GM21786 (cell line): ENCODE results near the gene CYP19A1.
"Not testable (repeated sequence)": the region's sequence is repeated elsewhere in the genome, so short reads cannot be mapped to it uniquely, and the experiment has no call there.

Experiments used
- ATAC-seq: cut with Tn5 transposase; IDR thresholded peaks from one replicate; pipeline ENCODE4 v1.9.1; 2021; ENCODE audit not compliant: unreplicated experiment

CYP19A1 gene

DNA sequence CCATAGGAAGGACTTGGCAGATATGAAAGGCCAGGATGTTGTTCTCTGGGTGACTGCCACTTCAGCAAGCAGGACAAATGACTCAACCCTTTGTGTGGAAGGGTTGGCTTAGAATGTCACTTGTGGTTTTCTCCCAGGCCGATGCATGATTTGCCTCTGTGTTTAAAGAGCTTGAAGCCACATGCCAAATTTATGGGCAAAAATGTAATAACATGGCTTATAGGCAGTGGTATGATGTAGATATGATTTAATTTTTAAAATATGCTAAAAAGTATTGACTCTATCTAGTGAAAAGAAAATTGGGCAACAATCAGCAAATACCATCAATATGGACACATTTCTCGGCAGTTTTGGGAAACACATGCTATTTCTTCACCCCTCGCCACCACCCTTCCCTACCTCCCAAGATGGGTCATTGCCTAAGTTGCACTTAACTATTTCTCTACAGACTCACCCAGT is 114.6 kb downstream of the CYP19A1 start:
- no peak for ATAC-seq

- no peak for ATAC-seq
Measured at GRCh38 chr15:51218299-51218938, 120.0 kb downstream of the CYP19A1 start.

DNA sequence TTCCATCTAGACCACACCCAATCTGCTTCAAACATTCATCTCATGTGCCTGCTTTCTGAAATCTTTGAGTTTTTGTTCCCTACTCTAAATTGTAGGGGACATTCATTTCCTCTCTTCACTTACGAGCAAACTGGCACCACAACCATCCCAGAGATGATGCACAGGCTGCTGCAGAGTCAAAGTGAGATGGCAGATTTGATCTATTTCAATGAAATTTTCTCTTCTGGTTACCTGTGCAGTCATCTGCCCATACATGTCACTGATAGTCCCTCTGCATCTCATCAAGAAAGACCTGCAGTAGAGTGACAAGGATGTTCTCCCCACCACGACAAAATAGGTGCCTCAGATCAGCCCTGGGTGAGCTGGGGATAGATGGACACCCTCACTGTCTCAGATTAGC is 125.5 kb downstream of the CYP19A1 start:
- ATAC-seq = no peak

- ATAC-seq = no peak
Measured at GRCh38 chr15:51212239-51212638, 126.2 kb downstream of the CYP19A1 start.

DNA sequence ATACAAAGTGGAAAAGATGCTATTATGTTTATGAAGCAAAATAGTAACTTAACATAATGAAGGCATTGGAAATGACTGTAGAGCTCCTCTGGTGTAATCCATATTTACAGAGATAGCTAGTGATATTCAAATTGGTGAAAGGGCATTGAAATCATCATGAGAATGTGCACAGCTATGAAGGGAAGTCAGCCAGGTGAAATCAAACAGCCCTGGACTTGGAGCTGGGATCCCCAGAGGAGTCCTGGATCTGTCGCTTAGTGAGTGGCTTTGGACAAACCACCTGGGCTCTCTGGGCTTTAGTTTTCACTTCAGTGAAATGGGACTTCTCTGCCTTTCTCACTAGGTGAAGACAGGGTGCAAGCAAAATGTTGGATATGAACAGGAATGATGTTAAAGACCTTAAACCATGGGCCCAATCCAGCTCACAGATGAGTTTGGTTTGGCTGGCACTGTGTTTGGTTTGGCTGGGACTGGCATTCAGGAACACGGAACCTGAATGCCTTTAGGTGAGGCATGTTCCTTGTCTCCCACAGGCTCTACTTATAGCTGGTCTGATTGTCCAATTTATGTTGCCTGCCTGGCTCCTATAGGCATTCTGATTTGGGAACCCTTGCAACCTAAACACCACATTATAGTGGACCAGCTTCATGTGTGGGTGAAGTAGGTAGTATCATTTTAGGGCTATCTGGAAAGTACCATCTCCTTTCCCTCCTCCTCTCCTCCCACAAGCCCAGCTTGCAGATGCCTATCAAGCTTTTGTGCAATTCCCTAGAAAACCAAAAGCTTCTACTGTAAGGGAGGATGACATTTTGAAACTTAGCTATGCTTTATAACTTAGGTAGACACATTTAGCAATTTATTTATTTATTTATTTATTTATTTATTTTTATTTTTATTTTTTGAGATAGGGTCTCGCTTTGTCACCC is 133.1 kb downstream of the CYP19A1 start:
- no peak for ATAC-seq

DNA sequence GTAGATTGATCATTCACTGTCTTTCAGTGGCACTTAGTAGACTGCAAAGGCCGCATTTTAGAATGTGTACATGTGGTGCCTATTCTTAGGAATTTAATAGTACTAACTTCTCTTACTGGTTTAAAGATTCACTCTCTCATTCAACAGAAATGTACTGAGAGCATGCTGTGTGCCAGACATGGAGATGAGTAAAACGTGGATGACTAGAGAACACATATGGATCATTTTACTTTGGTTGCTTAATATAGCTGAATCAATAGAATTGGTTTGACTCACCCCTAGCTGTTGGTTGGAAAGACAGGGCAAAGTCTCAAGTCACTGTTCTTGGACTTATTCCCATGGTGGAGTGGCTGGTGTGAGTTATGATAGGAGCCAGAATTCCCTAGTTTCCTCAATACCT is 134.6 kb downstream of the CYP19A1 start:
- ATAC-seq = no peak

DNA sequence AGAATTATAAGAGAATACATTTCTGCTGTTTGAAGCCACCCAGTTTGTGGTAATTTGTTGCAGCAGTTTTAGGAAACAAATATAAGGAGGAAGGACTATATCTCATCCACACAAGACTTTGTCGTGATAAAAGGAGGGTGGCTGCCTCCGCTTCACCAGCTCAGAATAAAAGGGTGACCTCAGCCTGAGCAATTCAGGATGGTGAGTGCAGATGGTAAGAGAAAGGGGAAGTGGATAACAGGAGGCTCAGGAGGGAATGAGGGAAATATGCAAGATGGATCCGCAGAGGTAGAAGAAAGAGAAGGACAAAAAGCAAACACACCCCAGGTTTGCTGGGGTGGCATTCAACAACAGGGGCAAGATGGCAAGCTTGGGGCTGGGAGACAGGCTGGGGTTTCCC is 135.6 kb downstream of the CYP19A1 start:
- no peak for ATAC-seq

- ATAC-seq = no peak
Measured at GRCh38 chr15:51201581-51201980, 136.8 kb downstream of the CYP19A1 start.

DNA sequence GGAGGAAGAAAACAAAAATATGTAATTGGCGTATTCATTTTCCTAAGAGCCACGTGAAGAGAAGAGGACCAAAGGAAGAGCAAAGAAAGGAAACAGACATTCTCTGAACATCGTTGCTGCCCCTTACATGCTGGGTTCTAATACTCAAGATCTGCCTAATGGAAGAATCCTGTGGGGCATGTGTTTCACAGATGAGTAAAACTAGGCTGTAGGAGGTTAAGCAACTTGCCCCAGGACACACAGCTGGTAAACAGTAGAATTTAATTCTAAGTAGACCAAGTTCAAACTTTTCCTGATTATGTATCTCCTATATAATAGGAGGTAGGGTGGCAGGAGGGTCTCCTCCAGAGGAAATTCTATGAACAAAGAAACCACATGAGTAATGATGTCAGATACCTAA is 137.6 kb downstream of the CYP19A1 start:
- no peak for ATAC-seq

GRCh38 chr15:51199541-51199940 is 138.9 kb downstream of the CYP19A1 start:
- ATAC-seq = no peak

DNA sequence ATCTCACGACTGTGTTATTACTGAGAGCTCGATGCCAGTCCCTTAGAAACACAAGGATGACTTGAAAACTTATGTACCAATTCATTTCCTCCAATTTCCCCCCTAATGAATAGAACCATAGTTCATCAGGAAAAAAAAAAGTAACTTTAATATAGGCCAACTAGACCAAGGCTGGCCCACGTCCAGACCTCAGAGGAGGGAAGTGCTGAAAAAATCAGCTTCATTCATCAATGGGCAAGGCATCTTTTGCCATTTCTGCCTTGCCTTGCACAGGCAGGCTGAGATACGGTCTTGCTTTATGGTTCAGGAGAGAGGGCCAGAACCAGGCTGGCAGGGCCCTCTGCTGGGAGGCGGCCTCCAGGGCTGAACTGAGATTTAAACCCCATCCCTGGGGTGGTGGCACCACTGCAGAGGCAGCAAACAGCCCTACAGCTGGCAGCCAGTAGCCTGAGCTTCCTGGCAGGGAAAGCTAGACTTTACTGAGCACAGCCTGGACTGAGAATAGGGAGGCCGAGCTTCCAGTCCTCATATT is 139.6 kb downstream of the CYP19A1 start:
- no peak for ATAC-seq

DNA sequence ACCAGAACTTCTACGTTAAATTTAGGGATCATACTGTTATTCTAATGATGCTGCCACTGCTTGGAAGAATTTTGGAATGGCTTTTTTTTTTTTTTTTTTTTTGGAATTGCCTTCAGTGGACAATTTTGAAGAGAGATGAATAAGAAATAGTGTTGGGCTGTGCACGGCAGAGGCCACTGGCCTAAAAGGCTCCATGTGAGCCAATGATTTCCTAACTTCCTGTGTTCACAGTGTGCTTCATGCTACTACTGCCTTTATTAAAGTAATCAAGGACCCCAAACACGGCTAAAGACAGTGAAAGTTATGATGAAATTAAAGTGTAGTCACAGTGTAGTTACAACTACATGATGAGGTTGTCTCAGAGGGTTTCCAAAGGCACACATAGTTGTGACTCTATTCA is 142.9 kb downstream of the CYP19A1 start:
- ATAC-seq = no peak

- ATAC-seq = no peak
Measured at GRCh38 chr15:51193979-51194378, 144.4 kb downstream of the CYP19A1 start.

GRCh38 chr15:51193526-51193925 is 144.9 kb downstream of the CYP19A1 start:
- ATAC-seq = no peak

DNA sequence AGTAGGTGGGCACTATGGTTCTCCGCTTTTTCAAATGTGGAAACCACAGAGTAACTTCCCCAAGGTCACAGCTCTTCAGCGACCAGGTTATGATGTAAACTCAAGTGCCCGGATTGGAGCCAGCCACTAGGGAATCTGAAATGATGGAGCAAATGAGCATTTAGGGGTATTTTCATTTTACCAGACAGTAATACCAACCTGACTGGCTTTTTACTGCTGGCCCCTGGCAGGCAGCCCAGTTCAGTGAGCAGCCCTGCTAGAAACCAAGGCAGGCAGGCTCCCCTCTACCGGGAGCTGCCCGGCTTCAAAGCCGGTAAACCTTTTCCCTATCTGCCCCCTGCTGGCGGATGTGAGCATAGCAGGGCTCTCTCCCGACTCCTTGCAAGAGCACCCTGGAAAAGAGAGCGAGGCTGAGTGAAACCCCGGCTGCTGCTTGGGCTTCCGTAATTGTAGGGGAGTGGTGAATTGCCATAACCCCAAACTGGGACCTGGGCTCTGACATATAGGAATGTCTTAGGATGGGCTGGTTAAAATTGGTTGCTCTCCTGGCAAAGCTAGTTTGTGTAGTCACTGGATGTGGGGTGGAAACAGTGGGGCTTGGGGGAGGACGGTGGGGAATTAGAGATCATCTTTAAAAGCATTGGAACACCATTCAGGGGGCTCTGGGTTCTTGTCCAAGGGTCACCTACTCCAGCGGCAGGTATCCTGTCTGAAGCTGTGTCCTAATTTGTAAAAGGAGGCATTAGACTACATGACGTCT is 145.7 kb downstream of the CYP19A1 start:
- no peak for ATAC-seq

GRCh38 chr15:51191766-51192165 is 146.6 kb downstream of the CYP19A1 start:
- ATAC-seq = no peak

DNA sequence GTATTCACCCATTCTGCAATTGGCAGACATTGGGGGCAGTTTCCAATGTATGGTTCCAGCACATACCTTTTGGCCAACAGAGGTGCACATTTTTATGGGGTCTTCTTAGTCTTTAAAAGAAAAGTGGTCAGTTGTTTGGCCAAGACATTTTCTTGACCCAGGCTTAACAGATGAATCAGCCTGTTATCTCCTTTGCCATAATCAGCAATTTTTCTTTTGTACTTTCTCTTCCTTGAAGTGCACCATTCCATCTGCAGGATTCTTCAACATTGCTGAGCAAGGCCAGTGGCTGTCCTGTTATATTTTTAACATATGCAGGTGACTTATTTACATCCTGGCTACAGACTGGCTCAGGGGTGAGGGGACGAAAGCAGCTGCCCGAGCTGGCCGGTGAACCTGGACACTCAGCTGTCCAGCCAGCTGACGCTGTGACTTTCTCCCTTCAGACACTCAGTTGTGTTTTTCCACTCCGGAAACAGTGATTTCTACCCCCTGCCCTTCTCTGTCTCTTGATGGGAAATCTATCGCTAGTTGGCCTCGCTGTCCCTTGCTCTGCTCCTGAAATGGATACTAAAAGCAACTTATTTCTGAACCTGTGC is 147.2 kb downstream of the CYP19A1 start:
- no peak for ATAC-seq

GRCh38 chr15:51190424-51191068 is 147.8 kb downstream of the CYP19A1 start:
- ATAC-seq = no peak

DNA sequence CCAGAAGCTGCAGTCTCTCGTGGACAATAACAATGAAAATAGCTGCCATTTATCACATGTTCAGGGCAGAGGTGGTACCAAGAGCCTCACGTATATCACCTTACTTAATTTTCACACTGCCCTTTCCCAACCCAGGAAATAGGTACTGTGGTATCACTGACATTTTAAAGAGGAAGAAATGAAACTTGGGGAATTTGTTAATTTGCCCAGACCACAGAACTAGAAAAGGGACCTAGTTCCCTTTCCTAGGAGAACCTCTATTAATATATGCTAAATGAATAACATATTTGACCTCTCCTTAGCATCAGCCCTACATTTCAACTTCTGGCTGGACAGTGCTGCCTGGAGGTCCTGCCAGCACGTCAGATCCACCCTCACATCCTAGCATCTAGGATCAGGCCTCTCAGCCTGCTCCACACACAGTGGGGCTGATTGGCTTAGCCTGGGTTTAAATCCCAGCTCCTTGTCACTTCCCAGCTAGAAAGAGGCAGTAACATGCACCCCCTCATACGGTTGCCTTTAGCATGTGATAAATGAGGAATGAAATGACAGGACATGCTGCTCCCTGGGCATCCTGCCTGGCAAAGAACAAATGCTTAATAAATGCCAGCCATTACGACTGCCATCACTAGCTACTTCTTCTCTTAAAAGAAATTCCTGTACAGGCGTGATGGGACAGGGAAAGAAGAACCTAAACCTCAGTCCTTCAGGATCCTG is 148.6 kb downstream of the CYP19A1 start:
- ATAC-seq = no peak

DNA sequence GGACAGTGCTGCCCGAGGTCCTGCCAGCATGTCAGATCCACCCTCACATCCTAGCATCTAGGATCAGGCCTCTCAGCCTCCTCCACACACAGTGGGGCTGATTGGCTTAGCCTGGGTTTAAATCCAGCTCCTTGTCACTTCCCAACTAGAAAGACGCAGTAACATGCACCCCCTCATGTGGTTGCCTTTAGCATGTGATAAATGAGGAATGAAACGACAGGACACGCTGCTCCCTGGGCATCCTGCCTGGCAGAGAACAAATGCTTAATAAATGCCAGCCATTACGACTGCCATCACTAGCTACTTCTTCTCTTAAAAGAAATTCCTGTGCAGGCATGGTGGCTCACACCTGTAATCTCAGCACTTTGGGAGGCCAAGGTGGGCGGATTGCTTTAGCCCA is 149.6 kb downstream of the CYP19A1 start:
- ATAC-seq = not testable (repeated sequence)
